RPMI7951 (cell line): ENCODE measurements around the gene NDUFS6. TPM values are rescaled to one million over a fixed set of nuclear protein-coding genes. Genes with fewer than 3 reads are reported as not detected.
"Not testable (repeated sequence)": the region's sequence is repeated elsewhere in the genome, so short reads cannot be mapped to it uniquely, and the experiment has no call there.

Experiments
- DNase-seq: peaks from one replicate; pipeline ENCODE4 v3.0.0-alpha.2; 2012; ENCODE audit warnings: low read depth
- total RNA-seq: library from RNA; depleted of rRNA; stranded (reverse); fragments of >200 nt; shearing (Covaris generic); gene quantifications from 2 replicates; pipeline ENCODE4 v1.2.3, GENCODE V29; 2014

Gene NDUFS6
- total RNA-seq, 1 experiment from 2014 or later: 38.3 TPM

DNA sequence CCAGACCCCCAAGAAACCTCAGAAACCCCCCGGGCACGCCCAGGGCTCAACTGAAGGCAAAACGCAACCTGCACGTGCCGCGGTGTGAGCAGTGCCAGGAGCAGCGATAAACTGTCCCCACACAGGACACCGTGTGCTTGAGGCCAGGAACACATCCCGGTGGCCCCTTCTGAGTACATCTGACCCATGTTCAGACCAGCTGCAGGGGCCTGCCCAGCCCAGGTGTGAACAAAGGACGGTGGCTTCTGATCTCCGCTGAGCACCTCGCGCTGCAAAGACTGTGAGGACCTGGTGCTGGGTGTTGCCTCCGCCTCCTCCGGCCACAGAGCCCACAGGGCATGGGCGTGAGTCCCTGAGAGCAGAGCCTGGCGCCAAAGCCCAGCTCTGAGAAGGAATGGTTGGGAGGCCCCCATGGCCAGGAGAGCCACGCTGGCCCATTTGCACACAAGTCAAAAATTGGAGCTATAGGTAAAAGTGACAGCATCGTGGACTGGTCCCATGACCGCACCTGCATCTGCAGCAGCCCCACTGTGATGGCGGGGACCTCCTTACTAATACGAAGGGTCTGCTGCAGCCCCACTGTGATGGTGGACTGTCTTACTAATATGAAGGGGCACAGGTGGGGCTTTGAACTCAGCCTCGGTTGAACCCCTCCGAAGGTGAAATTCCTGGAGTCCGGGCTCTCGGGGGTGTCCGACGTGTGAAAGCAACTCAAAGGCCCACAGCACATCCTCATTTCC lies 31.5 kb downstream of the NDUFS6 start:
- no peak for DNase-seq

DNA sequence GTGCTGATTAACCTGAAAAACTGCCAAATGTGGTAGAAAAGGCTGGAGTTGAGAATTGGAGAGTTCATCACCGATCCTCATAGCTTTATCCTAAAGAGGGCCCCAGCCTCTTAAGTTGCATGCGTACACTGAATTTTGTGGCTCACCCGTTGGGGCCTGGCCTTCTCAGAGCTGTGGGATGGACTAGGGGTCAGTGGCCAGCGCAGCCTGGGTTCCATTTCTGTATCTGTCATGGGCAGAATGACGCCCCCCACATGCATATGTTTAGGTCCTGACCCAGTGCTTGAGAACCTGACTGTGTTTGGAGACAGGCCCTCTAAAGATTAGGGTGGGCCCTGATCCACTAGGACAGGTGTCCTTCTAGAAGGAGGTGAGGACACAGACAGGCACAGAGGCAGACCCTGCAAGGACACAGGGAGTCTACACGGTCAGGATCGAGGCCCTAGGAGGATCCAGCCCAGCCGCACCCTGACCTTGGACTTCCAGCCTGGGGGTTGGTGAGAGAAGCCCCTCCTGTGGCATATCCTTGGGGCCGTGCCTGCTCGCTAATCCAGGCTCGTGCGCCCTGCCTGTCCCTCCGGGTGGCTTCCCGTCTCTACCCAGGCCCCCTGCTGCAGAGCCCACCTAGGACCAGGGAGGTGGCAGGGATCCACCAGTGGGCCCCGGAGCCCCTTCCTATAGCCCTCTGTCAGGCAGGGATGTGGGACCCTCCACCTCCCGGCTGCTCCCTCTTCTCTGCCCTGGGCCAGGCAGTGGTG lies 32.2 kb downstream of the NDUFS6 start:
- no peak for DNase-seq

DNA sequence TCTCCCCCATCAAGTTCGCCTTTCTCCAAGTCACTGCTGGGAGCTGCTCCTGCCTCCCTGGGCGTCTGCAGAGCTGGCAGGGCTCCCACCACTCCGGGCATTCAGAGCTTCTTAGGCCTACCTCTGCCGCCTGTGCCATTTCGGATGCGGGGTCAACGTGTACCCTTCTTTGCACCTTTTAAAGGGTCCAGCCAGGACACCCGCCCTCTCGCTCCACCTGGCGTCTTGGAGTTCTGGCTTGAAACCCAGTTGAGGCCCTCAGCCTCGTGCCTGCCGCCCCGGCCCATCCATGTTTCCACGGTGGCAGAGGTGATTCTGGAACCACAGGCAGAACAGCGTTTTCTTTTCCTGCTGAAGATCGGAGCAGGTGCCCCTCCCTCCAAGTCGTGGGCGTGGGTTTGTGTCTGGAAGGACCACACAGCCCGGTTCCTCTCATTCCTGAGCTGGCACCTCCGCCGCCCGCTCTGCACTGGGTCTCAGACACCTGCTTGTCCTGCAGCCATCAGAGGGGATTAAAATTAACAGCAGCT lies 32.9 kb downstream of the NDUFS6 start:
- no peak for DNase-seq

DNA sequence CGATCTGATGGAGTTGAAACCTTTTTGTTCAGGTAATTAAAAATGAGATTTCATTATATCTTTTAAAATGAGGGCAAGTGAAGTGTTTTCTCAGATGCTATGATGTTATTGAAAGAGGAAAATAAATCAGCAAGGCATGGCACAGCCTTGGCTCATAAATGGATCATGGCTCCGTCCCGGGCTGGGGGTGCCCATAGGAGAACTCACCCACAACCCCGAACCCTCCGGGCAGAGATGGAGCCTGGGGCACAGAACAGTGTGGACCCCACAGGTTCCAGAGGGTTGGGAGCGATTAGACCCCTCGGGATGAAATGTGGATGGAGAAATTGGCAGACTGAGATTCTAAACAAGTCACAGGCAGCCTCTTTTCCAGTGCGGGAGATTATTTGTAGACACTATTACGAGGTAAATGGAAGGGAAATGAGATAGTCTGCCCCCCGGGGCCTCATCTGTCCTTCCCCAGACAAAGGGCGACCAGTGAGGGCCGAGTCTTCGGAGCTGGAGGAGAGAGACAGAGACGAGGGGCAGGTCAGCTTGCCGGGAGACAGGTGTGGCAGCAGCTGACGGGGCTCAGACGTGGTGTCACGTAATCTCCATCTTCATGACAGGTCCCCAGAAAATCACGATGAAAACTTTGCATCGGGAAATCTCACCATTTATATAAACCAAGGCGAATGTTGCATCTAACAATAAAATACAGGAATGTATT lies 33.7 kb downstream of the NDUFS6 start:
- DNase-seq: no peak

DNA sequence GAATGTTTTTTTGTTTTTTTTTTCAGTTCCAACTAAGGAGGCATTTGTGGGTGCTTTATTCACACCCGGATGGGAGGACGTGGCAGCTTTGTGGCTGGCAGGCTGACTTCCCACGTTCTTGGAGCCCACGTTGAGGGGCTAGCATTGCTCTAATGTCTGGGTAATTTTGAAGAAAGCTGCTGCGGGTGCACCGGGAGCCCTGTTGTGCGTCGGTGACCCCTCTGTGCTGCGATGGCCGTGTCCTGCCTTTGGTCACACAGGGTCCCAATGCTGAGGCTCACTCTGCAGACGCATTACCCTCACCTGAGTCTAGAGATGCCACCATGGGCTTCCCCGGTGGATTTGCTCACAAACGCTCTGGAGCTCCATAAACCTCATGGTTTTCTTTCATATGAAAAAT lies 34.2 kb downstream of the NDUFS6 start:
- no peak for DNase-seq

DNA sequence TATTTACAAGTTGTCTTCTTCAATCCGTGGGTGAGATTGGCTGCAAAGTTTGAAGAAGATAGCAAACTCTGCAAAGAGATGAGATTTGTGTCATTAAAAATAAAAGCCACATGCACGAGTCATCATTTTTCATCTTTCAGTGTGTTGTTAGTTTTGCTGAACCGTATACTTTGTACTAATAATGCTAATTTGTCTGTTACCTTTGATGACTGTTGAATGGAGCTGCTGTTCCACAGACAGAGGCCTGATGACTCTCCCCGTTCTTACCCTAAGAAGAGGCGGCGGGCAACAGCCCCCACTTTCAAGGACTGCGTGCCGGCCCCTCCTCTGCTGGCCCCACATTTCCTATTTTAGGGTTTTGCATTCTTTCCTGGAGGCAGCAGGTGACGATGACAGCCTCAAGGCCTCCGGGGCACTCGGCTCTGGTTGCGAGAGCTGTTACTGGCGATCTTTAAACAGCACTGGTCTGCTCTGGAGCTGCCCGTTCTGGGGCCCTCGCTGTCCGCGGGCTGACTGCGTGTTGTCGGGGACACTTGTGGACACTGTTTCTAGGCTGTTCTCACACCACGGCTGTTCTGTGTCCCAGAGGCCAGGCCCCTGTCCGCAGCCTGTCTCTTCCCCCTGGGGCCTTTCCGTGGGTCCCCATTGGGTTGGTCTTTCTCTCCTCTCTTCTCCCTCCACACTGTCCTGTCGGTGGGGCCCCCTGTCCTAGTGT lies 35.1 kb downstream of the NDUFS6 start:
- DNase-seq: no peak

DNA sequence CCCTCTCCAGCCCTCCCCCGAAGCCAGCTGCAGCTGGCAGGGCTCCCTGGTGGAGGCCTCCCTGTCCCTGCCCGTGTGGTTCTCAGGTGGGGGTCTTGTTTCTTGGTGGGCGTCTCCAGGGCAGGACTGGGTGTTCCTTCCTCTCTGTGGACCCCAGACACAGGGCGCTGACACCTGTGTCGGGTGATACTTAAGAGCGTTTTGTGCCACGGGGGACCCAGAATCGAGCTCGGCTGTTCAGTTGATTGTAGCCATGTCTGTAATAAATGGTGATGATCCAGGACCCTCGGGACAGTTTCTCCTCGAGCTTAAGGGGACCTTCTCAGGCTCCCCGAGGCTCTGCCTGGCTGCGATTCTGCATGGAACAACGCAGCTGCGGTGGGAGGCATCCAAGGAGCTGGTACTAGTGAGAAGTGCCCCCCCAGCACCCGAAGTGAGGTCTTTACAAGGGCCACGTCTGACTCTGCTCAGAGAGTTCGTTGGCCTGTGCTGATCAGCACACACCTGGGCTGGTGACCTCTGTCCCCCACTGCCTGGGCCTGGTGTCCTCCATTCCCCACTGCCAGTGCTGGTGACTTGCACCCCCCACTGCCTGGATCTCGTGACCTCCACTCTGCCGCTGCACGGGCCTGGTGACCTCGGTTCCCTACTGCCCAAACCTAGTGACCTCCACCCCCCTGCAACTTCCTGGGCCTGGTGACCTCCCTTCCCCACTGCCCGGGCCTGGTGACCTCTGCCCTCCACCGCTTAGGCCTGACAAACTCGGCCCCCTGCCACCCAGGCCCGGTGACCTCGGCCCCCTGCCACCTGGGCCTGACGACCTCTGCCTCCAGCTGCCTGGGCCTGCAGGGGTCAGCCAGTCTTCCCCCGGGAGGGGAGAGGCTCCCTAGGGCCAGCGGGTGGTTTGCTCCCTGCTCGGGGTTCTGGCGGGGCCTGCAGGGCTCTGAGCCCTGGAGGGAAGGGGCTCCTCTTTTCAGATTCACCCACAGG lies 36.0 kb downstream of the NDUFS6 start:
- DNase-seq: no peak

DNA sequence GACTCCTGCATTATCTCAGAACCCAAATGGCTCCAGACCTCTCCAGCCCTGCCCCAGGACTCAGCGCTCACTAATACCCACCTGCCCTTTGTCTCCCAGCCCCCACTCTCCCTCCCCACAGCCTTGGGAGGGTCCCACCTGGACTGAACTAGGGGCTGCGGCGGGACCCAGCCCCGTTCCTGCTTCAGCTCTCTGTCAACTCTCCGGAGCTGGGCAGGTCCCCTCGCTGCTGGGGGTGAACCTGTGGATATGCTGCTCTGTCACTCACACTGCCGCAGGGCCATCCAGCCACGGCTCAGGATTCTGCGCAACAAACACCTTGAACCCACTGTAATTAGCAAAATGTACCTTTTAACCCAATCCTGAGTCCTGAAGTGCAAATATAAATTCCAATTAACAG lies 36.8 kb downstream of the NDUFS6 start:
- no peak for DNase-seq

DNA sequence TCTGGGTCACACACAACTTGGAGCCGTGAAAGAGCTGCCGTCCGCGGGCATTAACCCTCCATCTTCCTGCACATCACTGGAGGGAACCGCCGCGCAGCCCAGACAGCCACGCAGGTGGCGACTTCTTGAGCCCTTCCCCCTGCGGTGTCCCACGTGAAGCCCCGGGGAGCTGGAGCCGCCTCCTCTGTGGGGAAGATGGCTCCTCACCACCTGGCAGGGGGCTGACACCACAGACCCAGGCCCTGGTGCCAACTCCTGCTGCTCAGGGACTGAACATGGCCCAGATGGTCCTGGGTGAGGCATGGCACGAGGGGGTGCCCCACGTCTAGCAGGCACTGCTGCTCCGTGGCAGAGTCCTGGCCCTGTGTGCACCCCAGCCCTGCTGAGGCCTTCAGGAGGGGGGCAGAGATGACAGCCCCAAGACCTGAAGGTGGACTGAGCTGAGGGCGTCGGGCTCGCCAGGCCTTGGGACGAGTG lies 38.9 kb downstream of the NDUFS6 start:
- DNase-seq: no peak

DNA sequence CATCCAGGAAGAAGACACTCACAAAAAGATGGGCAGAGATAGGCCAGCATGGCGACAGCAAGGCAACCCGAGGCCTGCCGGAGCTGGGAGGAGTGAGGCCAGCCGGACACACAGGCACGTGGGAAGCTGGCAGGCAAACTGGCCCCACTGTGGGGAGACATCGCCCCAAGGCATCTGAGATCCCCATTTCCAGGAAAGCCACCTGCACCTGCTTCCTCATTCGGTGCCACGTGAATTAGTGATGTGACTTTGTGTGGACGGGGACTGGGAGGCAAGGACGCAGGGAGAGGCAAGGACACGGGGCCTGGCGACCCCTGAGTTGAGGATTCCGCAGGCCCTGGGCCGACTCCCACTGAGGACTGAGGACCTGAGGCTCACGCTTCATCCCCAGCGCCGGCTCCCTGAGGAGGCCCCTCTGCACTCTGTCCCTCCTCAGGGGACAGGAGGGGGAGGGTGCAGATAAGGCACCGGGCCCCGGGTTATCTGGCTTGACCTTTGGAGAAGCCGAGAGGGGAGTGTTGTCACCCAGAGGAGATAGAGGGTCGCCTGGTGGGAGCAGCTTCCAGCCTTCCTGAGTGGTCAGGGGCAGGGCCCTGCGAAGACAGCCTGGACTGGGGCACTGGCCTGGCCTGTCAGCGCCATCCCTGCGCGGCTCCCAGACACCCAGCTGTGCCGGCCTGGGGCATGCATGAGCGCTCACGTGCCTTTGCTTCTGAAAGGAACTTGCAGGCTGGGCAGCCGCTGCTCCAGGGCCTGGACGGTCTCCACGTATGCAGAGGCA lies 39.7 kb downstream of the NDUFS6 start:
- DNase-seq: no peak

DNA sequence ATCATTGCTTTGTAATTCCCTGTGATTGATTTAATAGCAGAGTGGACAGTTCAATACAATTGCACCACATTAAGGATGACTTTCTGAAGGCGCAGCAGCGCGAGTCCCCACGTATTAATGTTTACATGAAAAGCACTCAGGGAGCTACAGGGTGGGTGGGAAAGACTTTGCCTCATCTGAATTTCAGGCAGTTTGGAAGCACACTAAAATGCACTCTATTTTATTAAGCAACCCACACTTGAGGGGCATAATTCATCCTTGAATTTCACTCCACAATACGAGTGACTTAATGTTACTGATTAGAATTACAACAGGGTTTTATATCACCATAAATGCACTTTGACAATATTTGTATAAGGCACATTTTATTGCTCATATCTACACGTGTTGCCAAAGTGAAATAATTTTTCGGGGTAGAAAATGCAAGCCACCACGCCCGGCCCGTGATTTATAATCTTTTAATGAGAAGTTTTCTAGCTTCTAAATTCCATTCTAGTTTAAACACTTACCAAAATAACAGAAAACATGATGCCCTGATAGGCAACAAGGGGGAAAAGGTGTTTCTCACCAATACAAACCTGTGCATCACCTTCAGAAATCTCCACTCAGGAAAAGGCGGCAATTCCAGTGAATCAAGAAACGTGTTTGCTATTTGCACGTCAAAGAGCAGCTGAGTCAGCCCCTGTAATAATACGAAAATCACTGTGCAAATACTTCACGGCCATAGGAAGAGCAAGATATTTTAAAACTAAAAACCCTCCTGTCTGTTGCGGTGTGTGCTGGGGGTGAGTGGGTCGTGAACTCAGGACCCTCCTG lies 41.0 kb downstream of the NDUFS6 start:
- no peak for DNase-seq

DNA sequence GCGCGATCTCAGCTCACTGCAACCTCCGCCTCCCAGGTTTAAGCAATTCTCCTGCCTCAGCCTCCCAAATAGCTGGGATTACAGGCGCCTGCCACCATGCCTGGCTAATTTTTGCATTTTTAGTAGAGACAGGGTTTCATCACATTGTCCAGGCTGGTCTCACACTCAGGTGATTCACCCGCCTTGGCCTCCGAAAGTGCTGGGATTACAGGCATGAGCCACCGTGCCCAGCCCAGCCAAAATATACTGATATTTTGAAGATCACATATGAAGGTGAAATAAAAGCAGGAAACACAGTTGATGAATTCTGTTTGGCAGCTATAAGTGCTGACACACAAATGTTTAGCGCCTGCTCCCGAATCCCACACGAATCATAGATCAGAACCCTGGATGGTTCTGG lies 42.6 kb downstream of the NDUFS6 start:
- DNase-seq: not testable (repeated sequence)

DNA sequence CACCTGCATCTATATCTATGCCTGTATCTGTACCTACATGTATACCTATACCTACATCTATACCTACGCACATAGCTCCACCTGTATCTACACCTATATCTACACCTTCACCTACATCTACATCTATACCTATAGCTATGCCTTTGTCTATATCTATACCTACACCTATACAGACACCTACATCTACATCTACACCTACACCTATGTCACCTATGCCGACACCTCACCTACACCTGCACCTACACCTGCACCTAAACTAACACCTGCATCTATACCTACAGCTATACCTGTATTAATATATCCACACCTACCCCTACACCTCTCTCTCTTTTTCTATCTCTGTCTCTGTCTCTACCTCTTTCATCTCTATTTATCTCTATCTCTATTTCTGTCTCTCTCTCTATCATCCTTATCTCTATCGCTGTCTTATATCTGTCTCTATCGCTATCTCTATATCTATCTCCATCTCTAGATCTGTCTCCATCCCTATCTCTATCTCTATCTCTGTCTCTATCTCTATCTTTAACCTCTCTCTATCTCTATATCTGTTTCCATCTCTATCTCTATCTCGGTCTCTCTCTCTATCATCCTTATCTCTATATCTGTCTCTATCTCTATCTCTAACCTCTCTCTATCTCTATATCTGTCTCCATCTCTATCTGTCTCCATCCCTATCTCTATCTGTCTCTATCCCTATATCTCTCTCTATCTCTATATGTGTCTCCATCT lies 43.7 kb downstream of the NDUFS6 start:
- DNase-seq: no peak

DNA sequence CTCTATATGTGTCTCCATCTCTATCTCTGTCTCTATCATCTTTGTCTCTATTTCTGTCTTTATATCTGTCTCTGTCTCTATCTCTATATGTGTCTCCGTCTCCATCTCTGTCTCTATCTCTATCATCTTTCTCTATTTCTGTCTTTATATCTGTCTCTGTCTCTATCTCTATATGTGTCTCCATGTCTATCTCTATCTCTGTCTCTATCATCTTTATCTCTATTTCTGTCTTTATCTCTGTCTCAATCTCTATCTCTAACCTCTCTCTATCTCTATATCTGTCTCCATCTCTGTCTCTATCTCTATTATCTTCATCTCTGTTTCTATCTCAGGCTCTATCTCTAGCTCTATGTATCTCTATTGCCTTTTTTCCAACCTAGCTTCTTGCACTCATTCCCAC lies 44.5 kb downstream of the NDUFS6 start:
- DNase-seq: no peak

DNA sequence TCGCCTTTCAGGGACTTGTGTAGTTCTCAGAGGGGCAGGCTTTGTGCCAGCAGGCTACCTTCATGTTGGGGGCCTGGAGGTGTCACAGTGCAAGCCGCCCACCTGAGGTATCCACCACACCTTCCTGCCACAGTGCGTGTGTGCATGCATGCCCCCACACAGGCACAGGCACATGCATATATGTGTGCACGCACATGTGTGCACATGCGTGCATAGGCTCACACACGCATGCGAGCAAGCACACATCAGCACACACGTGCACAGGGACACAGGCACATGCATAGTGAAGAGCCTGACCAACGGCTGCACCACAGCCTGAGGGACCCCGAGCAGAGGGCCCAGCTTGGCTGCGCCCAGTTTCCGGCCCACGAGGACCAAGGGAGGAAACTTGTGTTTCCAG lies 45.4 kb downstream of the NDUFS6 start:
- no peak for DNase-seq

DNA sequence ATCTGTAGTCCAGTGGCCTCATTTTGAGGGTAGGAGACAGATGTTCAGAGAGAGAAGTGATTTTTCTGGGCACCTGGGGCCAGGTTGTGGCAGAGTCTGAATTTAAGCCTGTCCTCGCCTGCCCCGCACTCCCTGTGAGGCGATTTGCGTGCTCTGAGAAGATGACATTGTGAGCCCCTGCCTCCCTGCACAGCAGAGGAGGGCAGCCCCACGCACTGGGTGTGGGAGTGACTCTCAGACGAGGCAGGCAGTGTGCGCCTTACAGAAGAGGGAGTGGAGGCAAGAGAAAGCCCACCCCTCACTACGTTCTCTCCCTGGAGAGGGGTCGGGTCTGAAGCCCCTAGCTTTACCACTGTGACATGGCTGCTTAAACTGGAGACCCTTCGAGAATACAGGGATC lies 45.8 kb downstream of the NDUFS6 start:
- DNase-seq: no peak

DNA sequence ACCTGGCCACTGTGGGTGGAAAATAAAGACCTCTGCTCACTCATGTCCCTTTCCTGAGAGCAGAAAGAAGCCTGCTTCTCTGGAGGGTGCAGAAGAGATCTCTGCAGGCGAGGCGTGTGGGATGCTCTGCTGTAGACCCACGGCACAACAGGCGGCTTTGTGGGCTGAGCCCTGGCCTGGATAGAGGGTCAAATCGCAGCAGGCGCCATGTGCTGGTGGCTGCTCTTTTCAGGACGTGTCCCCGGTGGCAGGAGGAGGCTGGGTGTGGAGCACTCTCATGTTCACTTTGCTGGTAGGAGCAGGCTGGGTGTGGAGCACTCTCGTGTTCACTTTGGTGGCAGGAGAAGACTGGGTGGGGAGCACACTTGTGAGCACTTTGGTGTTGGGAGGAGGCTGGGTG lies 46.4 kb downstream of the NDUFS6 start:
- no peak for DNase-seq
